Tibial nerve (tissue), 4 donors: ENCODE measurements around the gene IMPDH1. TPM values are rescaled to one million over a fixed set of nuclear protein-coding genes. Genes with fewer than 3 reads are reported as not detected.

ENCODE experiments used
- DNase-seq, 2 donors: peaks; one replicate each; pipeline ENCODE4 v3.0.0-alpha.2; 2019; ENCODE audit warnings: low spot score in 2 of 2
- H3K27ac ChIP-seq, 4 donors: fragments of 200-600 bp; sonication (generic) in 3 of 4; one replicate each; pipeline ENCODE4 v1.5.1; 2017 to 2019; ENCODE audit warnings: mild to moderate bottlenecking in 1 of 4
- H3K27me3 ChIP-seq, 2 donors: fragments of 200-600 bp; sonication (generic) in 1 of 2; one replicate each; pipeline versions ENCODE4 v1.5.1 to v1.6.0; 2017 to 2019
- H3K36me3 ChIP-seq, 3 donors: fragments of 200-600 bp; sonication (generic); one replicate each; pipeline ENCODE4 v1.5.1; 2018 to 2019
- H3K4me1 ChIP-seq, 4 donors: fragments of 200-600 bp; sonication (generic) in 3 of 4; one replicate each; pipeline ENCODE4 v1.5.1; 2017 to 2019
- H3K4me3 ChIP-seq, 4 donors: fragments of 200-600 bp; sonication (generic) in 3 of 4; one replicate each; pipeline ENCODE4 v1.5.1; 2017 to 2019; ENCODE audit warnings: mild to moderate bottlenecking in 1 of 4, moderate library complexity in 1 of 4
- H3K9me3 ChIP-seq, 4 donors: fragments of 200-600 bp; sonication (generic) in 3 of 4; one replicate each; pipeline ENCODE4 v1.5.1; 2017 to 2019
- EP300 ChIP-seq, 2 donors: sonication (generic); formaldehyde crosslinking; IDR thresholded peaks; one replicate each; pipeline ENCODE4 v1.6.1; 2017; ENCODE audit warnings: antibody characterized with exemption in 2 of 2, mild to moderate bottlenecking in 1 of 2
- POLR2A ChIP-seq, 2 donors: fragments of 450-650 bp; IDR thresholded peaks; one replicate each; pipeline ENCODE4 v1.6.1; 2017; ENCODE audit warnings: antibody characterized with exemption in 2 of 2, mild to moderate bottlenecking in 2 of 2, moderate library complexity in 2 of 2
- WGBS, 2 donors: methylation state at CpG; one replicate each; pipeline ENCODE4 v1.1.5; 2018; 5-methylcytosine and 5-hydroxymethylcytosine counted together
- total RNA-seq, 4 donors: library from RNA; depleted of rRNA; stranded (reverse); fragments of >200 nt; gene quantifications; one replicate each; pipeline ENCODE4 v1.1.0, GENCODE V29; 2016
- TF ChIP-seq, protein P1 (sequence below), 5 experiments: fragments of 200-600 bp in 3 of 5; fragments of 450-650 bp in 2 of 5; sonication (generic) in 3 of 5; IDR thresholded peaks; one replicate each; pipeline ENCODE4 v1.5.1; 2016 to 2019; ENCODE audit warnings: antibody characterized with exemption in 5 of 5, mild to moderate bottlenecking in 3 of 5, moderate library complexity in 2 of 5

Gene IMPDH1
- total RNA-seq, 4 donors from 2014 or later: 50.2 to 102 (median 74.0) TPM

DNA sequence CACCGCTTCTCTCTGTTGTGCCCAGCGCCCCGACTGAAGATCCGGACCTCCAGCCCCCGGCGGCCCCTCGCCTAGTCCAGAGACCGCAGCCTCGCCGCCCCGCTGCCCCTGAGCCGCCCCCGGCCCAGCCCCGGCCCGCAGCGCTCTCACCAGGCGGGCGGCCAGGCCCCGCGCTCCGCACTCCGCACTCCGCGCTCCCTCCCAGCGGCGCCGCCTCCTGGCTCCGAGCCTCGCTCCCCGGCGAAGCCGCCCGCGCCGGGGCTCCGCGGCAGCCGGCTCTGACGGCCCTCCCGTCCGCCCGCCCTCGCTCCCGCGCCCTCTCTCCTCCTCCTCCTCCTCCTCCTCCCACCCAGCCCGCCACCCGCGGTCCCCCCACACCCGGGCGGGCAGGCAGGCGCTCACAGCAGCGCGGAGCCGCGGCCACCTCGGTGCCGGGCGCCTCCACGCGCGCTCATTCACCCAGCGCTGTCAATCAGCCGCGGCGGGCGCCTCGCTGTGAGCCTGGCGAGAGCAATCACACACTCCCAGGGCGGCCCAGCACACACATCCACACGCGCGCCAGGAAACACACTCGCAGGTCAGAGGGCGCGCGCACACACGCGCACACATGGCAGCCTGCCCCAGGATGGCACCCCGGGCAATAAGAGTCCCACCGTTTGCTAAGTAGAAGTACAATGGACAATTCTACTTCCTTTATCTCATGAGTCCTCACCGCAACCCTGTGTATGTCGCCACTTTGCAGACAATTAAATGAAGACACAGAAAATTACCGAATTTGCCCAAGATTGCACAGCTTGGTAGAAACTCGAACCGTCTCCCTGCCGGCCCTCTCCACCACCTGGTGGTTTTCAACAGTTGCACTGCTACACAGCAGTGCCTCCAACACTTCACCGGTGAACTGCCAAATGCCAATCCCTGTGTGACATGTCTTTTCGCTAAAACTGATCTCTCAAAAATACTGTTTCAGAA lies 48.1 kb downstream of the IMPDH1 start, which contains the start of gene PRRT4:
Gene PRRT4, minus strand, starts transcription at position 280 of the 969 bp plus-strand sequence.
- peaks cover 0 to 45% of the 10 kb centered on the region in 2 donors for H3K27me3 ChIP-seq
- H3K4me3 ChIP-seq: peak within 1 kb of the TSS; percentile 37 to 60 (median 44)
- no peaks in the 10 kb centered on the region for H3K36me3 ChIP-seq
- no peak within 1 kb of the TSS for H3K27ac ChIP-seq
- H3K9me3 ChIP-seq: no peaks in the 10 kb centered on the region
- WGBS, 2 donors: 2 to 3% methylated on average over 61 to 67 of the region's 88 CpGs
- no peak for DNase-seq
- TF ChIP-seq EP300 (IDR thresholded peaks at IDR 0.05) (no peak), POLR2A (IDR thresholded peaks at IDR 0.05) (no peak)
- TF ChIP-seq, protein P1, sequence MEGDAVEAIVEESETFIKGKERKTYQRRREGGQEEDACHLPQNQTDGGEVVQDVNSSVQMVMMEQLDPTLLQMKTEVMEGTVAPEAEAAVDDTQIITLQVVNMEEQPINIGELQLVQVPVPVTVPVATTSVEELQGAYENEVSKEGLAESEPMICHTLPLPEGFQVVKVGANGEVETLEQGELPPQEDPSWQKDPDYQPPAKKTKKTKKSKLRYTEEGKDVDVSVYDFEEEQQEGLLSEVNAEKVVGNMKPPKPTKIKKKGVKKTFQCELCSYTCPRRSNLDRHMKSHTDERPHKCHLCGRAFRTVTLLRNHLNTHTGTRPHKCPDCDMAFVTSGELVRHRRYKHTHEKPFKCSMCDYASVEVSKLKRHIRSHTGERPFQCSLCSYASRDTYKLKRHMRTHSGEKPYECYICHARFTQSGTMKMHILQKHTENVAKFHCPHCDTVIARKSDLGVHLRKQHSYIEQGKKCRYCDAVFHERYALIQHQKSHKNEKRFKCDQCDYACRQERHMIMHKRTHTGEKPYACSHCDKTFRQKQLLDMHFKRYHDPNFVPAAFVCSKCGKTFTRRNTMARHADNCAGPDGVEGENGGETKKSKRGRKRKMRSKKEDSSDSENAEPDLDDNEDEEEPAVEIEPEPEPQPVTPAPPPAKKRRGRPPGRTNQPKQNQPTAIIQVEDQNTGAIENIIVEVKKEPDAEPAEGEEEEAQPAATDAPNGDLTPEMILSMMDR (IDR thresholded peaks at IDR 0.05): no peak
- H3K4me1 ChIP-seq: peaks cover 0 to 23% (median 7%) of the 10 kb centered on the region in 4 donors

- no peak for DNase-seq
- no peaks in the 10 kb centered on the region for H3K36me3 ChIP-seq
- H3K27ac ChIP-seq: no peak overlapping the region
- H3K4me3 ChIP-seq: peak overlapping the region in 3 of 4 donors; percentile 4 to 60 (median 39)
- 24 to 25% methylated on average over 8 to 9 of the region's 9 CpGs for WGBS, 2 donors
- no peaks in the 10 kb centered on the region for H3K9me3 ChIP-seq
- H3K27me3 ChIP-seq: peaks cover 0 to 33% of the 10 kb centered on the region in 2 donors
- peaks cover 0 to 23% (median 7%) of the 10 kb centered on the region in 4 donors for H3K4me1 ChIP-seq
- TF ChIP-seq, protein P1 (IDR thresholded peaks at IDR 0.05): no peak
- no peak for TF ChIP-seq POLR2A (IDR thresholded peaks at IDR 0.05)
- no peak for TF ChIP-seq EP300 (IDR thresholded peaks at IDR 0.05)
These were observed 49.5 kb downstream of the IMPDH1 start for GRCh38 chr7:128360359-128360678.

- WGBS, 2 donors: 79 to 86% methylated on average over 4 of the region's 4 CpGs
- no peaks in the 10 kb centered on the region for H3K36me3 ChIP-seq
- no peaks in the 10 kb centered on the region for H3K9me3 ChIP-seq
- no peak overlapping the region for H3K4me3 ChIP-seq
- peaks cover 0 to 30% of the 10 kb centered on the region in 2 donors for H3K27me3 ChIP-seq
- no peak overlapping the region for H3K27ac ChIP-seq
- TF ChIP-seq EP300 (IDR thresholded peaks at IDR 0.05): no peak
- TF ChIP-seq, protein P1 (IDR thresholded peaks at IDR 0.05): no peak
- no peak for TF ChIP-seq POLR2A (IDR thresholded peaks at IDR 0.05)
- no peak for DNase-seq
- H3K4me1 ChIP-seq: peaks cover 0 to 23% (median 7%) of the 10 kb centered on the region in 4 donors
These were observed 49.8 kb downstream of the IMPDH1 start for GRCh38 chr7:128359939-128360338.

DNA sequence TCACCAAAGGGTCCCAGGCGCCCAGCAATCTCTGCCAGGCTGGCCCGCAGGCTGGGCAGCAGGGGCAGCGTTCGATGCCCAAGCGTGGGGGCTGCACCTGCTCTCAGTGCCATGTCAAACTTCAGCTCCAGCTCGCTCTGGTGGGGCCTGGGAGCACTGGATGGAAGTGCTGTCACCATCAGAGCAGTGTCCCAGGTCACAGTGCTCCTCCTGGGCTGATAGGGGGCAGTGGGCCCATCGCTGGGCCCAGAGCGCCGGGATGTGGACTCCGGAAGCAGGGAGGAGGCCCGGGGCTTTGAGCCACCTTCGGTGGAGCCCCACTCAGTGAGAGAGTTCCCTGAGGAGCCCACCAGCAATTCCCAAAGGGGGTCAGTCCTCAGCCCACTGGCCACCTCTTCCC lies 50.4 kb downstream of the IMPDH1 start:
- 89 to 91% methylated on average over 7 to 12 of the region's 12 CpGs for WGBS, 2 donors
- H3K9me3 ChIP-seq: no peaks in the 10 kb centered on the region
- TF ChIP-seq POLR2A (IDR thresholded peaks at IDR 0.05) (no peak), EP300 (IDR thresholded peaks at IDR 0.05) (no peak)
- TF ChIP-seq, protein P1 (IDR thresholded peaks at IDR 0.05): no peak
- no peak for DNase-seq
- no peaks in the 10 kb centered on the region for H3K36me3 ChIP-seq
- H3K4me1 ChIP-seq: peaks cover 0 to 23% (median 7%) of the 10 kb centered on the region in 4 donors
- H3K4me3 ChIP-seq: no peak overlapping the region
- no peak overlapping the region for H3K27ac ChIP-seq
- peaks cover 0 to 36% of the 10 kb centered on the region in 2 donors for H3K27me3 ChIP-seq

DNA sequence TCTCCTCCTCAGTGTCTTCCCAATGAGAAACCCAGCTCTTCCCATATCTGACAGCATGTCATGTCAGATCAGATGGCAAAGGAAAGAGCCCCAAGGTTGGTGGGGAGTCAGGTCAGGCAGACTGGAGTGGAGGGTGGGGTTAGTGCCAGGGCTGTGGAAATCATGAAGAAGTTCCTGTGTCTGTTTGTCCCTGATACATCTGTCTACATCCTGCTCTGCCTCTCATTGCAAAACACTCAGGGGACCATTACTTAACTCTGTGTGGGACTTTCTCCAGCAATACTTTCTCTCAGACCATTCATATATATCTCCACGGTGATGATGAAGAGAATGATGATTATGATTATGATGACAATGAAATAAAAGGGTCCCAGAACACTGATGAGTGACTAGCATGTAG lies 51.5 kb downstream of the IMPDH1 start:
- no peak for TF ChIP-seq EP300 (IDR thresholded peaks at IDR 0.05)
- TF ChIP-seq POLR2A (IDR thresholded peaks at IDR 0.05): no peak
- TF ChIP-seq, protein P1 (IDR thresholded peaks at IDR 0.05): no peak
- peaks cover 0 to 38% of the 10 kb centered on the region in 2 donors for H3K27me3 ChIP-seq
- H3K27ac ChIP-seq: no peak overlapping the region
- H3K4me3 ChIP-seq: no peak overlapping the region
- H3K4me1 ChIP-seq: peaks cover 0 to 23% (median 7%) of the 10 kb centered on the region in 4 donors
- DNase-seq: no peak
- H3K36me3 ChIP-seq: no peaks in the 10 kb centered on the region
- WGBS, 2 donors: 71 to 79% methylated on average over 1 of the region's 1 CpG
- no peaks in the 10 kb centered on the region for H3K9me3 ChIP-seq
